Activated T-cell treated with anti-CD3 and anti-CD28 coated beads for 24 hours (primary cell): ENCODE results near the gene CDH23.
A peak's percentile ranks its signal among the peaks of the same experiment; 100 is the strongest.

Experiments
- DNase-seq: peaks from one replicate; pipeline ENCODE4 v3.0.0-alpha.2; 2020; ENCODE audit warnings: low read depth

Gene CDH23

DNA sequence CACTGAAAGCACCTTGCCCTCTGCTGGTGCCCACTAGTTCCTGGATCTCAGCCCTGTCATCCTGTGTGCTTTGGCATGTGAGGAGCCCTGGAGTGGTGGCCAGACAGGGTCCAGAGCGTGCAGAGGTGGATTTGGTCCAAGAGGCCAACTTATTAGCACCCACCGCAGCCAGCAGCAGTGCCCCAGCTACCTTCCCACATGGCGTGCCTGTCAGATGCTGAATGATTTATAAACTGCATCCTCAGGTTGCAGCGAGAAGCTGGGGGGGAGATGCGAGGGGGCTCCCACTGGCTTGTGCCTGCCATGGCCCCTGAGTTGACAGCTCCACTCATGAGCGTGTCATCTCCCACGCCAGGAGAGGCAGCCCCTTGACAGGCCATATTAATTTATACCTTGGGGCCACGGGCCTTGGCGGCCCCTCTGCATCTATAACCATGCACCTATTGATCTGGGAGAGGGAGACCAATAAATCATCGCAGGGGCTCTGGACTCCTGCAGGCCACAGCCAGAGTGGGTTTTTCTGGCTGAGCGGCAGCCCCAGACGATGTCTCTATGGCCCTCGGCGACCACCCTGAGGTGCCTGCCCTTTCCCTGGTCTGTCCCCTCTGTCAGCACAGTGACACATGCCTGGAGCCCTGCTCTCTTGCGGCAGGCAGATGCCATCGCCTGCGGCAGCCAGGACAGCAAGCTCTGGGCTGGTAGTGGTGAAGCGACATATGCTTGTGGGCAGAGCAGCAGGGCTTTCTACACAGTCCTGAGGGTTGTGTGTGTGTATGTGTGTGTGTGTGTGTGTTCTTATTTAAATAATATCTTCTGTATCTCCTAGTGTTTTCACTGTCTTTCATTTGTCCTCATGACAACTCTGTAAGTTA lies 120.8 kb downstream of the CDH23 start:
- no peak for DNase-seq

DNA sequence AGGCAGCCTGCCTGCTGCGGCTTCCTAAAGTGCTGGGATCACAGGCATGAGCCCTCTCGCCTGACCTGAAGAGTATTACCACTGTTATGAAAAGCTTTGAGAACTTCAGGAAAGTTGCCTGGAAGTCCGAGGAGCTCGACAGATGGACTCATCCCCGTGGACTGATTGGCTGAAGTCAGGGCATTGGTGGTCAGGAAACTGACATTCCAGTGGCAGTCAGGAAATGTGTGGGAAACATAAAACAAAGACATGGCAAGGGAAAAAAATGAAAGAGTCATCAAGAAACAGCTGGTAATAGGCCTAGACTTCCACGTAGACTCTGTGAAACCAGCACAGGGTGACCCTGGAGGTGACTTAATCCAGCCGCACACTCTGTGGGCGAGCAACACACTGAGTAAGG lies 123.3 kb downstream of the CDH23 start:
- DNase-seq = no peak

DNA sequence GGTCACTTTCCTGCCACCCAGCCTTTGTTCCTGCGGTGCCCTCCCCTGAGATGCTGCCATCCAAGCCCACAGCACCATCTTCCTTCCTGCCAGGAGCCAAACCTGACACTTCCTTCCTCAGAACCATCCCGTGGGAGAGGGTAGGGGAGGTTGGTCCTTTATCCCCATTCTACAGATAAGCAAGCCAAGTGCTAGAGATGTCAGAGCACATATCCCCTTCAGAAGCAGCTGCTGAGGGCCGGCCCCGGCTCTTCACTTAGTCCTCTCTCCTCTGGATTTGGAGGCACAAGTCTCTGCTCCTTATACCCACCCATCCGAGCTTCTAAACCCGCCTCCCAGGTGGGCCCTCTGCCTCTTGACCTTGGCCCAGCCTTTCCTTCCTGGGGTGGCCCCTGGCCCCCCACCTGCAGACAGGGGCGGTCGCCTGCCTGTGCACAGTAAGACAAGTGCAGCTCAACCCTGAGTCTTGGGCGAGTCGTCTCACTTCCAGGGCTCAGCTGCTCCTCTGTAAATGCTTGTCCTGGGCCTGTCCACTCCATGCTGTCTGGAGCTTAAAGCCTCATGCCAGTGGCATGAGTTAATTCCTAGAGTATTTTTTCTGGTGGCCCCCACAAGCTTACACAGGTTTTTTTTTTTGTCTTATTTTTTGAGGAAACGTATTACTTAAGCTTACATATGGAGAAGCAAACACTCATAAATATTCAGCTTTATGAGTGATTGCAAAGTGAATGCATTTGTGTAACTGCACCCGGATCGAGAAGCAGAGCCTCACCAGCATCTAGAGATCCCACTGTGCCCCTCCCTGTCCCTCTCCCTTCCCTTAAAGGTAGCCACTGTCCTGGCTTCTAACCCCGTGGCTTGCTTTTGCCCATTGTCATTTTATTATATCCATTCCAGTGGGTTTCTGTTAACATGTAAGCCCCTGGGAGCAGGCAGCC lies 125.1 kb downstream of the CDH23 start:
- DNase-seq = no peak

DNA sequence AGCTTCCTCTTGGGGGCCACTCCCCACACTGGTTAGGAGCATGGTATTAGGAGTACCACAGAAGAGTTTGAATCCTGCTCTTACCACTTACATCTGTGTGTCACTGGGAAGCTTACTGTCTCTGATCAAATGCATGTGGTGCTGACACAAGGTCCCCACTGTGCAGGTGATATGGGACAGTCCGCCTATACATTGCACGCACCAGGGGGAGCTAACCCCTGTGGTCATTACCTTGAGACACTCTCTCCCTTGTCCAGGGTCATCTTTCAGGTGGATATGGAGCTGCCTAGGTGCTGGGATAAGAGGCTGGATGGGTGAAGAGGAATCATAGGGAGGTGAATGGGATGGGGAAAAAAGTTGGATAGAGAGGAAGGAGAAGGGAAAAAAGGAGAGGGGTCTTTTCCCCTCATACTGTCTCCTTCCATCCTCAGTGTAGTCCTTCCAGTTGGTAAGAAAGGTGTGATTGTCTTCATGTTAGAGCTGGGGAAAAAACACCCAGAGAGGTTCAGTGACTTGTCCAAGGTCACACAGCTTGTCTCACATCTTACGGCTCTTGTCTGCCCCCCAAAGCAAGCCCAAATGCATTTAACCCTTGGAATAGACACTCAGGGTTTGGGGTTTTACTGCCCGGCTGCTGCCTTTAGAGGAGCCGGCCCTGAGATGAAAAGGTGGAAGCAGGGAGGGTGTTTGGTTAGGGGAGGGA lies 125.9 kb downstream of the CDH23 start:
- no peak for DNase-seq

GRCh38 chr10:71523756-71524155 lies 127.0 kb downstream of the CDH23 start:
- no peak for DNase-seq

DNA sequence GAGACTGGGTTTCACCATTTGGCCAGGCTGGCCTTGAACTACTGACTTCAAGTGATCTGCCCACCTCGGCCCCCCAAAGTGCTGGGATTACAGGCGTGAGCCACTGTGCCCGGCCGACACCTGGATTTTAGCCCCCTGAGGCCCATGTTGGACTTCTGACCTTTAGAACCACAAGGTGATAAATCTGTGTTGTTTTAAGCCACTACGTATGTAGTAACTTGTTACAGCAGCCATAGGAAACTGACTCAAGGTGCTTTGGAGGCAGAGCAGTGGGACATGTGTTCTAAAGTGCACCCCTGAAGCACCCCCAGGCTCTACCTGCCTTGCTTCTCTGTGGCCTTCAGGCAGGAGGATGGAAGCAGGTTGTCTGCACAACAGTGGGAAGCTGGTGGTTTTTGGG lies 128.4 kb downstream of the CDH23 start:
- DNase-seq = no peak

DNA sequence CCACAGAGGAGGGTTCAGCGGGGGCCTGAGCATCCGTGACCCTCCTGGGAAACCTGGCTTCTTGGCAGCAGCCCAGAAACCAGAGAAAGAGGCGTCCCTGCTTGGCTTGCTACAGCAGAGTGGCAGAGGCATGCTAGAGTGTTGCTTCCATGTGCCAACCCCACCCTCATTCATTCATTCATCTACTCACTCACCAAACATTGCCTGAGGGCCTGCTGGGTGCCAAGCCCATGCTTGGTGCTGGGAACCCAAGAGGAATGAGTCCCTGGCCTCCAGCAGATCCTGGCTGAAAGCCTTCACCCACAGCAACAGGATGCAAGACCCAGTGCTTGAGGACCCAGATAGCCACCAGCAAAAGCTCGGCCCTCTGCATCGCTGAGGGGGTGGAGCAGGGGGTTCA lies 129.0 kb downstream of the CDH23 start:
- DNase-seq = no peak

DNA sequence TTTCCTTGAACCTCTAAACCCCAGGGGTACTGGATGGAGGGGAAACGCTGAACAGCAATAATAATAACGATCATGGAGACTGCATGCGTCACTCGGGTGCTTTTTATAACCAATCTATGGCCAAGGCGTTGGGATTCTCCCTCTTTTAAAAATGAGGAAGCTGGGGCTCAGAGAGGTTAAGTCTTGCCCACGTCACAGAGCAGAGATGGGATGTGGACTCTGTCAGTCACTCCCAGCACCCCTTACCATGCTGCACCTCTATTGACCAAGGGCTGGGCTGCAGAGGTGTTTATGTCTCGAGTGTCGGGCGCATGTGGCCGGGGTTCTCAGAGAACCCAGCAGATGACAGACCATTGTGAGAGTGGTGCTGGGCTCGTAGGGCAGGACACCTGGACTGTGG lies 129.9 kb downstream of the CDH23 start:
- no peak for DNase-seq

- no peak for DNase-seq
These were observed 130.4 kb downstream of the CDH23 start for GRCh38 chr10:71527135-71527534.

DNA sequence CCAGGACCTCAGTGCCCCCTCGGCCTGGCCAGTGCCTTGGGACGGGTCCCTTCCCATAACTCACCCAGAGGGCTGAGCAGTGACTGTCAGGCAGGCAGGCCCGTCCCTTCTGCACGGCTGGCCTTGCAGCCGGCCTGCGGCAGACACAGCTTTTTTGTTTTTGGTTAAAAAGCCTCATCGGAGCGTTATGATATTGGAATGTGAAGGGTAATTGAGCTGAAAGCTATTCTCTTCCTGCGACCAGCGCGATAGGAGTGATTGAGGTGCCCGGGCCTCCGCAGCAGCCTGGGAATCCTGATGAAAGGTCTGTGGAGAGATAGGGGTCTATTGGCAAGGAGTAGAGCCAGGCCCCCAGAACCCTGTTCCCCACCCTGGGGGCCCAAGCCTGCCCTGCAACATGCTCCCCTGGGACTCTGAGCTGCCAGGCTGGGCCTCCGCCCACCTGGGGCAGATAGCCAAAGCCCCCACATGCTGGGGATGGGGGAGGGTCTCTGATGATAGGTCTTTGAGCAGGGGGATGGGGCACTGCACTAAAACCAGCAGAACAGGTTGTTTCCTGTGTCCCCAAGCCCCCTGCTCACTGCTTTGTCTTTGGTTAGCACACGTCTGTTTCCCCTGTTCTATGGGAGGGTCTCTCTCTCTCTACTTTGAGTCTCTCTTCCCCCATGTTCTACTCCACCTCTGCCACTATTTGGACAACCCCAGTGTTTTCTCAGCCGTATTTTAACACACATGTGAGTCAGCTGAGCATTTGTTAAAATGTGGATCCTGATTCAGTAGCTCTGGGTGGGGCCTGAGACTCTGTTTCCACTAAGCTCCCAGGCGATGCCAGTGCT lies 131.9 kb downstream of the CDH23 start:
- no peak for DNase-seq

DNA sequence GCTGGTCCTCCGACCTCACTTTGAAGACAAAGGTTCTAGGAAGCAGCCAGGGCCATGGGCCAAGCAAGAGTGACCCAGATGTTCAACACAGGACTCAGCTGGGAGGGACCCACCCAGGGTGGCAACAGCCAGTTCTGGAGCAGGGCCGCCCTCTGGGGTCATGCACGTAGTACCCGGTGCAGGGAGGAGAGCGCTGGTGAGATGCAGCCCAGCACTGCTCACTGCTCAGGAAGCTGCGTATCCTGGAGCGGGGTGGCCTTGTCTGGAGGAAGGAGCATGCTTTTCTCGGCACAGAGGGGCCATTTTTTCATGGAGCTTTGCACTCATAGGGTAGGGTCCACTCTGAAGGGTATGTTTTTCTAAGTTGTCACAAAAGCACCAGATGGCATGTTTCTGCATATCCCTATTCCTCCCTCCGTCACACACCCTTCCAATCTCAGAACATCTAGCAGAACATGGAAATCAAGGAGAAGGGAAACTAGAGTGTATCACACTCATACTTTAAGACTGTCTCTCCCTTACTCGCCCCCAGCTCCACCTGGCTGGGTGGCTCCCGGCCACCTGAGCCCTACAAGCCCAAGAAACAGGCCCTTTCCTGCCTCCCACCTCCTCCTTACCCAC lies 132.6 kb downstream of the CDH23 start:
- no peak for DNase-seq

DNA sequence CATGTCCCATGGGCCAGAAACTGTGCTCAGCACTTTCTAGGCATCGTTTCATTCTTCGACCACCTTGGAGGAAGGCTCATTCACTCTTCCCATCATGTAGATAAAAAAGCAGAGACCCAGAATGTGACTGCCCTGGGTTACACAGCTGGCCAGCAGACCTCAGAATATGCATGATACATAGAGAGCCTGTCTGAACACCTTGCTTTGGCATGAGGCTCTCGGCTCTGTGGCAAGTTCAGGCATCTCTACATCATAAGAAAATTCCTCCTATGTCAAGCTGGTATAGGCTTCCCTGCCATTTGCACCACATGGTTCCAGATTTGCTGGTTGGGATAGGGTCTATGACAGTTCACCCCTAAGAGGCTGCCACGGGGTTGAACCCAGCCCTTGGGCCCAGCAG lies 134.1 kb downstream of the CDH23 start:
- no peak for DNase-seq

DNA sequence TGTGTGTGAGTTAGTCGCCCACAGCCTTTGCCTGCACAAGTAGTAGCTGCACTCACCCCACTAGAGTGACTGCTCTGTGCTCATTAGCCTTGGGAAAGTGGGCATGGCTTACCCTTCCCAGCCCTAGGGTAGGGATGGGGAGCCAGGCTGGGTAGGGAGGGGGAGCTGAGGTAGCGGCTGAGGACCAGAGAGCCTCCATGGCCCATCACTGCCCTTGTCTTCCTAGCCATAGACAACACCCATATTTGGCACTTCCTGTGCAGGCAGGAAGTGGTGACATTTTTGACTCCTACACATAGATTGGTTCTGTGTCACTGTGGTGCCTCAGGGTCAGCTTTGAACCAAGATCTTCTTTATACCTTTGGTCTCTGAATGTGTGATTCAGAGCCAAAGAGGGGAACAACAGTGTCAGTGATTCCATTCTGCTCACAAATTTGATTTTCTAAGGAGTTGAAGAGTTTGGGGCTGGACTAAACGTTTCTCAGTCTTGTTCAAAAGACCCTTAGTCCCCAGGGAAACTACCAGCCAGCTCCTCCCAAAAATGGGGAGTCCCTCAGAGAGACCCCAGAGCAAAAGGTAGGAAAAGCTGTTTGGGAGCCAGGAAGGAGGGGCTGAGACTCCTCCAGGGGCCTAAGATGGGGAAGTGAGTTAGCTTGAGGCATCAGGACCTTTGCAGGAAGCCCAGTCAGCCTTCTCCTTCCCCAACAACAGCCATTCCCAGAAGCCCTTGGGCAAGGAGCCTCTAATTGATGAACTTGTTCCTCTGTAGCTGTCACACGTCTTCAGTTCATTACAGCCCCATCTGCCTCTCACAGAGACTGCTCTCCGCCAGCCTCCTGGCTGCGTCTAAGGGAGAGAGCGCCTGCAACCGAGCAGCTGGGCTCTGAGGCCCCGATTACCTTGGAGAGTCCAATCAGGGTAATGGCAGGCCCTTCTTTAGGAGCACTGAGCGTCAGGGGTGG lies 135.0 kb downstream of the CDH23 start:
- peak; percentile 24 for DNase-seq

- no peak for DNase-seq
These were observed 136.2 kb downstream of the CDH23 start for GRCh38 chr10:71532878-71533277.

DNA sequence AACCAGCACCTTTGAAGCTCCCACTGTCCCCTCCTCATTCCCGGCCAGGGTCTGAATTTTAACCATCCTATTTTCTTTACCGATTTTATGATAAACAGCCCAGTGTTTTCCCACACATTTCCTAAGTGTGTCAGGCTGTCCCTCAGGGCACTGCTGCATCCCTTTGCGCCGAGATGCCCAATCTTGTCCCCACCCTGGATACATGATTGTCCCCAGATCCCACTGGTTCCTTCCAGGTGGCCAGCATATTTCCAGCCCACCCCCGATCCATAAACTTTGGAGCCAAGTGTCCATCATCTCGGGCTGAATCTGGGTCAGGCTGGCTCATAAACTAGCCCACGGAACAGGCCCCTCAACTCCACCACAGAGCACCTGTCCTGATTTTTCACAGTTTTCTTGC lies 137.2 kb downstream of the CDH23 start:
- DNase-seq = no peak

DNA sequence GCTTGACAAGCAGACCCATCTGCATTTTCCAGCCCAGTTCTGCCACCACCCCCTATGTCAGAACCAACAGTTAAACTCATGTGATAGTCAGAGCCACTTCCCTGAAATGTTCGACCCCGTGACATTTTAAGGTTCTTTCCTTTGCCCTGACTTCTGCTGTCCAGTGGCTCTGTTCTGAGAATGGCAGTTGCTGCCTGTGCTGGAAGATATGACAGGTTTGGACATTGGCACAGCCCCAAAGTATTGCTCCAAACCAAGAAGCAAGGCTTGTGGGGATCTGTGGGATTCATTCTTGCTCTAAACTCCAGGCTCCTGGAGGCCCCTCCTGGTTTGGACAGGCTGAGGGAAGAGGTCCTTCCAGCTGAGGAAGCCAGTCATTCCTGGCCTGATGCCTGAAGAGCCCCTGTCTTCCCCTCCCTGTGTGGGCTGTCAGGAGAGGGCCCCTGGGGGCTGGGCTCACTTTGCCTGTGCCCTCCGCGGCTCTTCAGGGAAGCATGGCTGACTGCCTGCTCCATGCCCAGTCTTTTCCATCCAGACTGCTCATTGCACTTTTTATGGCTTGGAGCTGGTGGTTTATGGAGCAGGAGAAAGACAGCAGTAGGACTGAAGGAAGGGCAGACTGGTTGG lies 138.0 kb downstream of the CDH23 start:
- no peak for DNase-seq

- DNase-seq = no peak
These were observed 139.6 kb downstream of the CDH23 start for GRCh38 chr10:71536332-71536731.

DNA sequence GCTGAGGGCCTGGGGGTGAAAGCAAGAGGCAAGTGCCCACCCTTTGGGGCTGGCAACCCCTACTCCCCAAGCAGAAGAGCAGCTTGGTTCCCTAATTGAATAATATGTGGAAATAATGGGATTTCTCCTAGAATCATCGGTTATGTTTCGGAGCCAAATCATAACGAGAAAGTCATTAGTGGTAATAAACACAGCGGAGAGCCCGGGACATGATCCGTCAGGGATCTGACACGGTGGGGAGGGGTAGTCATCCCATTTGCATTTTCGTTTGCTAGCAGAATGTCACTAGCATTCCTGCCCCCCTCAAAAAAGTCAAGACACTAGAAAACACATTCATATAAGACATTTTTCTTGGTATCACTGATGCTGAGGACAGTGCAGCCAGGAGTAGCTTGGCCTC lies 140.4 kb downstream of the CDH23 start:
- DNase-seq = no peak

- DNase-seq = no peak
These were observed 141.0 kb downstream of the CDH23 start for GRCh38 chr10:71537681-71538080.
